ENCODE measurements around the gene PARD6B. TPM values are rescaled to one million over a fixed set of nuclear protein-coding genes. Genes with fewer than 3 reads are reported as not detected.

The PARD6B gene
- total RNA-seq, 2 donors from 2014 or later, result 4.3 to 5.0 TPM

DNA sequence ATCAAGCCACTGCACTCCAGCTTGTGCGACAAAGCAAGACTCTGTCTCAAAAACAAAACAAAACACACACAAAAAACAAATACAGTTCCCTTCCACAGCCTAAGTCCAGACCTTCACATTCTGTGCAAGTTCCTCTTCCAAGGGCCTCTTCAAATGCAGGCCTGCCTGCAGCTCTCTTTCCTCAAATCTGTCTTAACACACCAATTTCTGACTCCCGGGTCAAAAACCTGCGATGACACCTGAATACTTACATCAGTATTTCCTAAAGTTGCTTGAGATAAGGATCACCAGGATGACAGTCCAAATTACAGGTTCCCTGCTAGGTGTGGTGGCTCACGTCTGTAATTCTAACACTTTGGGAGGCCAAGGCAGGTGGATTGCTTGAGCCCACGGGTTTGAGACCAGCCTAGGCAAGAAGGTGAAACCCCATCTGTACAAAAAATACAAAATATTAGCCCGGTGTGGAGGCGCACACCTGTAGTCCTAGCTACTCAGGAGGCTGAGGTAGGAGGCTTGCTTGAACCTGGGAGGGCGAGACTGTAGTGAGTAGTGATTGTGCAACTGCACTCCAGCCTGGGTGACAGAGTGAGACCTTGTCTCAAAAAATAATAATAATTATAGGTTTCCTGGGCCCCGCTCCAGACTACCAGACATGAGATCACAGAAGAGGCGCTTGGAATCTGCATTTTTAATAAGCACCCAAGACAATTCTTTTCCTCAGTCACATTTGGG lies 8.8 kb upstream of the PARD6B start:
- DNase-seq (no peak), ATAC-seq (replicated peaks in 1 of 2) (no peak)
- H3K4me1 Mint-ChIP-seq (ENCODE audit: low read depth), result peaks cover 12% of the 10 kb centered on the region
- no peak overlapping the region for H3K27ac Mint-ChIP-seq
- H3K36me3 Mint-ChIP-seq (ENCODE audit: insufficient read depth in 2 of 2), result no peaks in the 10 kb centered on the region
- H3K27me3 Mint-ChIP-seq (ENCODE audit: low read depth), result no peaks in the 10 kb centered on the region
- H3K9me3 Mint-ChIP-seq, result no peaks in the 10 kb centered on the region
- H3K4me3 Mint-ChIP-seq, result no peak overlapping the region

DNA sequence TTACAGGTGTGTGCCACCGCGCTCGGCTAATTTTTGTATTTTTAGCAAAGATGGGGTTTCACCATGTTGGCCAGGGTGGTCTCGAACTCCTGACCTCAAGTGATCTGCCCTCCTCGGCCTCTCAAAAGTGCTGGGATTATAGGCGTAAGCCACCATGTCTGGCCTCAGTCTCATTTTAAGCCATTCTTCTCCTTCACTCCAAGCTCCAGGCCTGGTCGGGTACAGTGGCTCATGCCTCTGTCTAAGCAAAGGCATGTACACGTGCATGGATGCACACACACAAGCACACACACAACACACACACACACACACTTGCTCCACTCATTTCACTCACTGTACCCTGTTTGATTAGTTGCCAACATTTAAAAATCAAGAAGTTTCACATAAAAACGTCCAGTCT lies 7.7 kb upstream of the PARD6B start:
- Mint-ChIP-seq H3K27ac (no peak overlapping the region), H3K4me3 (no peak overlapping the region), H3K36me3 (ENCODE audit: insufficient read depth in 2 of 2) (no peaks in the 10 kb centered on the region), H3K27me3 (ENCODE audit: low read depth) (no peaks in the 10 kb centered on the region), H3K4me1 (ENCODE audit: low read depth) (peaks cover 15% of the 10 kb centered on the region), H3K9me3 (no peaks in the 10 kb centered on the region)
- DNase-seq (no peak), ATAC-seq (replicated peaks in 1 of 2) (no peak)

DNA sequence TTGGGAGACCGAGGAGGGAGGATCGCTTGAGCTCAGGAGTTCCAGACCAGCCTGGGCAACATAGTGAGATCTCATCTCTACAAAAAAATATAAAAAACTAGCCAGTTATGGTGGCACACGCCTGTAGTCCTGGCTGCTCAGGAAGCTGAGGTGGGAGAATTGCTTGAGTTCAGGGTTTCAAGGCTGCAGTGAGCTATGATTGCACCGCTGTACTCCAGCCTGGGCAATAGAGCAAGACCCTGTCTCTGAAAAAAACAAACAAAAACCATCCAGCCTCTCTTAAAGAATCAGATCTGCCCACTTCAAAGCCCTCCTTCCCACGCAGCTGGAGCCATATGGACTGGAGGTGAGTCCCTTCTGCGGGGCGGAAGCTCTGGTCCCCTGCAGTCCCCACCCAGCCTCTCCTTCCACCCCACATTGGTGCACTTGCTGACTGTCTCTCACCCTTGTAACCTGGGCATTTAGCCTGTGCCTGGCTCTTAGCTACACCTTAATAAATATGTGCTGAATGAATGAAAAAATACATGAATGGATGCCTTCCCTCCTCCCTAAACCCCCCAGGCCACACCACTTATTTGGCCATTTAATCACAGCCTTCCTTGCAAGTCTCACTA lies 7.2 kb upstream of the PARD6B start:
- Mint-ChIP-seq H3K4me3 (no peak overlapping the region), H3K9me3 (no peaks in the 10 kb centered on the region), H3K27me3 (ENCODE audit: low read depth) (no peaks in the 10 kb centered on the region), H3K4me1 (ENCODE audit: low read depth) (peaks cover 15% of the 10 kb centered on the region), H3K27ac (no peak overlapping the region), H3K36me3 (ENCODE audit: insufficient read depth in 2 of 2) (no peaks in the 10 kb centered on the region)
- no peak for ATAC-seq (replicated peaks in 1 of 2)
- no peak for DNase-seq

DNA sequence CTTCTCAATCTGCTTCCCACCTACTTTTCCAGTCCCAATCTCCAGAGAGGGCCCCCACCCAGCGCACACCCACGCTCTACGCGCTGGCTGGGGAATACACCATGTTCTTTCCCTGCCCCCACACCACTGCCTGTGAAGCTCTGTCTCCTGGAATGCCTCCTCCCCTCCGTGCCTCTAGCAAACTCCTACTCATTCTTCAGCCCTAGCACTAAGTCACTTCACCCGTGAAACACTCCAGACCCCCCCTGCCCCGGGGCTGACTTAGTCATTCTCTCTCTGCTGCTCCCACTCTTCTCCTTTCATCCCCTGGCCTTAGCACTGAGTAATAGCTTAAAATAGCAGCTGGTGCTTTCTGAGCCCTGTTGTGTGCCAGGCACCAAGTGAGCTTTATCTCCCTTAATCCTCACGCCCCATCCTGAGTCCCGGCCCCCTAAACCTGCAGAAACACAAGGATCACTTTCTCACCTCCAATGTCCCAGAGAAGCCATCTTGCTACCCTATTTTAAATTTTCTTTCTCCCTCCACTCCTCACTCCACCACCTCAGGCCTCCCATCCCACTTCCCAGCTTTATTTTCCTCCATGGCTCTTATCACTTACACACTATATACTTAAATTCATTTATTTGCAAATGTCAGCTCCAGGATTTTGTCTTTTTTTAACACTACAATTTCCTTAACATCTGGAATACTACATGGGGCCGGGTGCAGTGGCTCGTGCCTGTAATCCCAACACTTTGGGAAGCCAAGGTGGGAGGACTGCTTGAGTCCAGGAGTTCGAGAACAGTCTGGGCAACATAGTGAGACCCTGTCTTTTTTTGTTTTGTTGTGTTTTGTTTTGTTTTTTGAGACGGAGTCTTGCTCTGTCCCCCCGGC lies 6.3 kb upstream of the PARD6B start:
- ATAC-seq (replicated peaks in 1 of 2), result peak; percentile 99 to 100
- H3K27ac Mint-ChIP-seq, result no peak overlapping the region
- H3K36me3 Mint-ChIP-seq (ENCODE audit: insufficient read depth in 2 of 2), result no peaks in the 10 kb centered on the region
- DNase-seq, result peak; percentile 75 to 81
- peaks cover 17% of the 10 kb centered on the region for H3K4me1 Mint-ChIP-seq (ENCODE audit: low read depth)
- no peak overlapping the region for H3K4me3 Mint-ChIP-seq
- H3K9me3 Mint-ChIP-seq, result no peaks in the 10 kb centered on the region
- no peaks in the 10 kb centered on the region for H3K27me3 Mint-ChIP-seq (ENCODE audit: low read depth)

DNA sequence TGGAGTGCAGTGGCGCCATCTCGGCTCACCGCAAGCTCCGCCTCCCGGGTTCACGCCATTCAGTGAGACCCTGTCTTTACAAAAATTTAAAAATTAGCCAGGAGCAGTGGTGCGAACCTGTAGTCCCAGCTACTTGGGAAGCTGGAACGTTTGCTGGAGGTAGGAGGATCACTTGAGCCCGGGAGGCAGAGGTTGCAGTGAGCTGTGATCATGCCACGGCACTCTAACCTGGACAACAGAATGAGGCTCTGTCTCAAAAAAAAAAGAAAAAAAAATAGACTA lies 5.7 kb upstream of the PARD6B start:
- no peak overlapping the region for H3K4me3 Mint-ChIP-seq
- H3K4me1 Mint-ChIP-seq (ENCODE audit: low read depth), result peaks cover 22% of the 10 kb centered on the region
- no peaks in the 10 kb centered on the region for H3K36me3 Mint-ChIP-seq (ENCODE audit: insufficient read depth in 2 of 2)
- no peaks in the 10 kb centered on the region for H3K9me3 Mint-ChIP-seq
- no peaks in the 10 kb centered on the region for H3K27me3 Mint-ChIP-seq (ENCODE audit: low read depth)
- DNase-seq (no peak), ATAC-seq (replicated peaks in 1 of 2) (no peak)
- H3K27ac Mint-ChIP-seq, result no peak overlapping the region

DNA sequence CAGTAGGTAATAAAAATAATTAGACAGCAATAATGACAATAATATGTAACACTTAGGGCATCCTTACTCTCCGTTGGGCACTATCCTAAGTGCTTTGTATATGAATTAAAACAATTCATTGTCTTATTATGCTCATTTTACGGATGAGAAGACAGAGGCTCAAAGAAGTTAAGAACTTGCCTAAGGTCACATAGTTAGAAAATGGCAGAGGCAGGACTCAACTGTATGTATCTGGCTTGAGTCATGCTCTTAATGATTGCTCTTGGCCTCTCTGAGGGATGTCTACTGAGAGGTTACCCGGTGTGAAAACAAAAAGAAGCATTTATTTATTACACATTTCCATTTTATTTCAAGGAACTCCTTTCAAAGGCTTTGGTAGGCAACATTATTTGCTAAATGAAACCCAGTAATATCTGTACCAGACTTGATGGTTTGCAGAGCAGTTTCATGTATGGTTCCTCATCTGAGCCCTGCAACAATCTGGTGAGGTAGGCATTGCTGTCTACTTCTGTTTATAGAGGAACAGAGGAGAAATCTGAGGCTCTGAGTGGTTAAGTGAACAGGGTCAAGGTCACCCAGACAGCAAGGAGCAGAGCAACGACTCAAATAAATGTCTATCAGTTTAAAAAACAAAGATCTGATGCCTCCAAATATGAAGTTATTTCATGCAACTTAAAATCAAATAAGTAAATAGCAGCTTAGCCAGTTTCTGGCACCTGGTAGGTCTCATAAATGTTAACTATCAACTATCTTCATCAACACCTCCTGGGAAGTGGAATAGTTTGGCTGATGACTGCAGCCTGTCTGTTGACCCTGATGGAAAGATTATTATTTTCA lies 4.2 kb upstream of the PARD6B start:
- no peak overlapping the region for H3K27ac Mint-ChIP-seq
- no peaks in the 10 kb centered on the region for H3K36me3 Mint-ChIP-seq (ENCODE audit: insufficient read depth in 2 of 2)
- H3K27me3 Mint-ChIP-seq (ENCODE audit: low read depth), result no peaks in the 10 kb centered on the region
- DNase-seq (no peak), ATAC-seq (replicated peaks in 1 of 2) (no peak)
- no peak overlapping the region for H3K4me3 Mint-ChIP-seq
- no peaks in the 10 kb centered on the region for H3K9me3 Mint-ChIP-seq
- H3K4me1 Mint-ChIP-seq (ENCODE audit: low read depth), result peaks cover 25% of the 10 kb centered on the region

DNA sequence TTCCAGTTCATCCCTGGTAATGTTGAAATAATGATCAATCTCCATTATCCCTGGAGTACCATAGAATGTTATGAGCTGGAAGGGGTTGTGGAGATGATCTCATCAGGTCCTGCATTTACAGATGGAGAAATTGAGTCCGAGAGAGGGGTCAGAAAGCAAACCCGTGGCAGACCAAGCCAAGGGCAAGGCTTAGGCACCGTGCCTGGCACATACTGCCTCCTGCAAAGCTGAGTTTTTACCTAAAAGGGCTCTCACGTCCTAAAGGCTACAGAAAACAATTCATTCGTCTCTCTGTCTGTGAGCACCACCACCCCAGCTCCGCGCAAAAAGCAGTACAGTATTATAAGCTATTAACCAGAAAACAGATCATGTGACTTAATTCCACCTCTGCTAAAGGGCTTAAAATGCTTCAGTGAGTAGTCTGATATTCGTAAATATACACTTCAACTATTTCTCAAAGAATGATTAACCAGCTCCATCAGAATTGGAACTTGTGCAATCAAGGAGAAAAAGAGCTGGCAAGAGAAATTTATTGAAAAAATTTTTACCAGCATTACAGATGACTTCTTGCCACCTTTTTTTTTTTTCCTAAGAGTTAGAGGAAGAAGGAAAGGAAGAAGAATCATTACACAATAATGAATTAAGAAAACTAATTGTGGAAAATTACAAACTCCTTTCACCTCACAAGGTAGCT lies 3.4 kb upstream of the PARD6B start:
- ATAC-seq (replicated peaks in 1 of 2), result no peak
- H3K4me1 Mint-ChIP-seq (ENCODE audit: low read depth), result peaks cover 32% of the 10 kb centered on the region
- no peaks in the 10 kb centered on the region for H3K36me3 Mint-ChIP-seq (ENCODE audit: insufficient read depth in 2 of 2)
- no peak overlapping the region for H3K27ac Mint-ChIP-seq
- DNase-seq, result no peak
- H3K27me3 Mint-ChIP-seq (ENCODE audit: low read depth), result no peaks in the 10 kb centered on the region
- H3K4me3 Mint-ChIP-seq, result no peak overlapping the region
- H3K9me3 Mint-ChIP-seq, result no peaks in the 10 kb centered on the region

DNA sequence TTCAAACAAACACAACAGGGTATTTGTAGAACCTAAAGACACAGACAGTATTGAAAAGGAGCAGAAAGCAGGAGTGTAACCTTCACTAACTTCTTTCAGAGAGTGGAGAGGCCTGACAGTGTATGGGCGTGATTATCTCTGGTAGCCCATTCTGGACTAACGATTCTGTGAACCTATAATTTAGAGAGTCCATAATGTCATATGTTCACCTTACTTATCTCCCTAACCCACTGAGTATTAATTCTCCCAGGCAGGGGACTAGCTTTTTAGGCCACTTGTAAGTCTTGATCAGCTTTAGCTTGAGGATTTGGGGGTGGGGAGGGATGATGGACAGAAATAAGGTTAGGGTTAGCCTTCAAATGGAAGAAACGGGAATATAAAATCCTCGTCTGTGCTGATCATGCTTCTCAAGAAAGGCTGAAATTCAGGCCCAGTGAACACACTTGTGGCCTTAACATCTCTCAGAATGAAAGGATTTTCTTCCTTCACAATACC lies 2.8 kb upstream of the PARD6B start:
- DNase-seq (no peak), ATAC-seq (replicated peaks in 1 of 2) (no peak)
- H3K27ac Mint-ChIP-seq, result no peak overlapping the region
- H3K9me3 Mint-ChIP-seq, result no peaks in the 10 kb centered on the region
- H3K36me3 Mint-ChIP-seq (ENCODE audit: insufficient read depth in 2 of 2), result no peaks in the 10 kb centered on the region
- no peaks in the 10 kb centered on the region for H3K27me3 Mint-ChIP-seq (ENCODE audit: low read depth)
- H3K4me3 Mint-ChIP-seq, result no peak overlapping the region
- H3K4me1 Mint-ChIP-seq (ENCODE audit: low read depth), result peaks cover 37% of the 10 kb centered on the region

DNA sequence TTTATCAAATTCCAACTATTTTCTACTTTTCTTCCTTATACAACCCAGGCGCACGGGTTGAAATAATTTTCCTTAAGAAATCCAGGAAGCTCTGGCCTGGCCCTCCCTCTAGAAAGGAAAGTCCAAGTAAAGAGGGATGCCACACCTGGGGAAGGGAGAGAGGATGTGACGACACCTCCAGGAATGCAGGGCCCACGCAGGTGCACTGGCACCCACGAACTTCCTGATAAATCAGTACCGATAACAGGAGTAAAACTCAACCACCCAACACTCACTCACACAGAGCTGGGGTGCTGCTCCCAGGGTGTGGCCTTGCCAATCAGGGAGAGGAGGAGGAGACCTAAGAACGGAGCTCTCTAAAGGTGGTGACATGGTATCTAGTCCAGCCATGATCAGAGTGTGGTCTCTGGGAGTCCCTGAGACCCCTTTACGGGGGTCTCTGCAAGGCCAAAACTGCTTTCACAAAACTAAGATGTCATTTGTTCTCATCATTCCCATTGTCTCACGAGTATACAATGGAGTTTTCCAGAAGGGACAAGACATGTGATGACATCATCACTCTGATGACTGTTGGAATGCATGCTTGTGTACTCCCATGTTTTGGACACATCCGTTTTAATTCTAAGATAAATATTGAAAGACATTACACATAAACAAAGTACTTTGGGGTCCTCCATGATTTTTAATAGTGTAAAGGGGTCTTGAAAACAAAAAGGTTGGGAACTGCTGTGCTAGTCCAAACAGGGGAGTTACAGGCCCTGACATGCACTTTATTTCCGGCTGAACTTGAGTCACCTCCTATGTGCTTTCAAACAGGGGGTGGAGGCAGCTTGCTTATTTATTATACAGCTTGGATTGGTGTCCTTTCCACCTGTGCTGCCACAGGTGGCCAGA lies 2.2 kb upstream of the PARD6B start:
- ATAC-seq (replicated peaks in 1 of 2) (no peak), DNase-seq (no peak)
- no peaks in the 10 kb centered on the region for H3K27me3 Mint-ChIP-seq (ENCODE audit: low read depth)
- H3K4me1 Mint-ChIP-seq (ENCODE audit: low read depth), result peaks cover 37% of the 10 kb centered on the region
- no peaks in the 10 kb centered on the region for H3K36me3 Mint-ChIP-seq (ENCODE audit: insufficient read depth in 2 of 2)
- H3K9me3 Mint-ChIP-seq, result no peaks in the 10 kb centered on the region
- H3K4me3 Mint-ChIP-seq, result no peak overlapping the region
- peak overlapping the region; percentile 54 for H3K27ac Mint-ChIP-seq

DNA sequence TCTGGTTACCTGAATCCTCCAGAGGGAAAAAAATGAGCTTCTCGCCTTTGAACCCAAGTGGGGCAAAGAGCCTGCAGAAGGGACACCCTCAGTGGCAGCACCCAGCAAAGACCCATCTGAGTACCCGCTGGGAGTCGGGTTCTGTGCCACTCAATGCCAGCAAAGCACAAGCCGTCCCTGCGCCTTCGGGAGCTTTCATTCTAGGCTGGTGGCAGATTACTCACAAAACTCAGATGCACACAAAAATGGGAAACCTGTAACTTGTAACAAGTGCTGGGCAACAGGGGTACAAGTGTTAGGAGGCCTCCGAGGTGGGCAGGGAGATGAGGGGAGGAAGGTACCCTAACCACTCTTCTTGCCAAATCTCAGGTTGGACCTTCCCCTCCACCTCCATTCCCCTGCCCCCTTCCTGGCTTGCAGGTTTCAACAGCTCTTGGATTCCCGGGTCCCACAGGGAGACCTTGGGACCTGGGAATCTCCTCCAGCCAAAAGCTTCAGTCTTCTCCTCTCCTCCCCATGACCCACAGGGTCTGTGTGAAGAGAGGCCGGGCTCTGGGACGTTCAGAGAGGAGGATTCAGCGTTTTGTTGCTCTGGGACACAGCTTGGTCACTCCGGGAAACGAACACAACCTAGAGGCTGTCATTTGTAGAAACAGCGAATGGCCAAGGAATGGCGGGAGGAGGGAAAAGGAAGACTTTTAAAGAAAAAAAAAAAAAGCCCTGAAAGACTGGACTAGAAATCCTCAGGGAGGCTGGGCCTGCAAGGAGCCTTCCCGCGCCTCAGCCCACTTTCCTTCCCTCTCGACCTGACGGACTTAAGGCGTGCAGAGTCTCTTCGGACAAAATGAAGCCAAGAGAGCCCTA lies 1.2 kb upstream of the PARD6B start:
- no peaks in the 10 kb centered on the region for H3K9me3 Mint-ChIP-seq
- no peak overlapping the region for H3K27ac Mint-ChIP-seq
- peaks cover 44% of the 10 kb centered on the region for H3K4me1 Mint-ChIP-seq (ENCODE audit: low read depth)
- ATAC-seq (replicated peaks in 1 of 2) (no peak), DNase-seq (no peak)
- peak overlapping the region; percentile 87 to 89 for H3K4me3 Mint-ChIP-seq
- no peaks in the 10 kb centered on the region for H3K27me3 Mint-ChIP-seq (ENCODE audit: low read depth)
- H3K36me3 Mint-ChIP-seq (ENCODE audit: insufficient read depth in 2 of 2), result peaks cover 0 to under 1% of the 10 kb centered on the region in 2 donors

DNA sequence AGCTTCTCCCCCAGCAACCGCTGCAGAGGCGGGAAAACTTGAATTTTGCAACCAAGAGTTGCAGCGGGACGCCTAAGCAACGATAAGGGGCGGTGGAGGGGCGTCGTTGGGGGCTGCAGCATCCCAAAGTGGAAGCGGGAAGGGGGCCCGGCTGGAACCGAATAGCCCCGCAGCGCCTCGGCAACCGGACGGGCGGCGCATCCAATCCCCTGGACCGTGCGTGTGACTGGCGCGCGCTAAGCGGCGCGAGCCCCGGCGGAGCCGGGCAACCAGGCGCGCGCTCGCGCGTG lies 670 bp upstream of the PARD6B start:
- peaks cover 49% of the 10 kb centered on the region for H3K4me1 Mint-ChIP-seq (ENCODE audit: low read depth)
- no peaks in the 10 kb centered on the region for H3K9me3 Mint-ChIP-seq
- DNase-seq (no peak), ATAC-seq (replicated peaks in 1 of 2) (no peak)
- H3K4me3 Mint-ChIP-seq, result peak overlapping the region; percentile 87 to 89
- peaks cover 0 to 2% of the 10 kb centered on the region in 2 donors for H3K36me3 Mint-ChIP-seq (ENCODE audit: insufficient read depth in 2 of 2)
- no peaks in the 10 kb centered on the region for H3K27me3 Mint-ChIP-seq (ENCODE audit: low read depth)
- no peak overlapping the region for H3K27ac Mint-ChIP-seq

All from activated T-cell treated with anti-CD3 and anti-CD28 coated beads, Interleukin-2, amount 50 U/mL, for 72 hours (primary cell).